BJ (cell line): ENCODE measurements around the gene PCDH17. TPM values are rescaled to one million over a fixed set of nuclear protein-coding genes. Genes with fewer than 3 reads are reported as not detected.

Experiments
- CTCF ChIA-PET: fragments of 350-600 bp; formaldehyde crosslinking; extraction: SDS; loops from one replicate; lab custom pipeline; 2021; ENCODE audit warnings: antibody characterized with exemption, inconsistent platforms; lab: Yijun Ruan, JAX
- POLR2A ChIA-PET: fragments of 300-600 bp; sonication (Branson Sonifier 250); formaldehyde crosslinking; extraction: SDS; loops from one replicate; lab custom pipeline; 2021; ENCODE audit warnings: antibody characterized with exemption; lab: Charles Lee
- DNase-seq: peaks from one replicate; pipeline ENCODE4 v3.0.0-alpha.2; 2011; ENCODE audit warnings: low read depth
- H3K27me3 ChIP-seq: 2 replicates; pipeline ENCODE4 v1.6.0; 2011; ENCODE audit warnings: low read length; ENCODE audit not compliant: control insufficient read depth, insufficient read depth
- H3K36me3 ChIP-seq: 2 replicates; pipeline ENCODE4 v1.5.1; 2011; ENCODE audit warnings: low read length; ENCODE audit not compliant: control insufficient read depth, insufficient read depth
- H3K4me3 ChIP-seq: 2 replicates; pipeline ENCODE4 v1.5.1; 2011; ENCODE audit warnings: low read depth, mild to moderate bottlenecking, control low read depth, low read length
- polyA plus RNA-seq: library from polyadenylated mRNA; depleted of rRNA; stranded (reverse); fragments of >200 nt; gene quantifications from 2 replicates; pipeline ENCODE4 v1.2.3, GENCODE V29; 2011
- TF ChIP-seq, protein P1 (sequence below): IDR thresholded peaks from 2 replicates; pipeline ENCODE4 v1.5.1; 2011; ENCODE audit warnings: low read depth, mild to moderate bottlenecking, control low read depth, inconsistent platforms, low read length, moderate library complexity; ENCODE audit not compliant: insufficient read depth

PCDH17 gene
- polyA plus RNA-seq, 1 experiment = 0.01 TPM

DNA sequence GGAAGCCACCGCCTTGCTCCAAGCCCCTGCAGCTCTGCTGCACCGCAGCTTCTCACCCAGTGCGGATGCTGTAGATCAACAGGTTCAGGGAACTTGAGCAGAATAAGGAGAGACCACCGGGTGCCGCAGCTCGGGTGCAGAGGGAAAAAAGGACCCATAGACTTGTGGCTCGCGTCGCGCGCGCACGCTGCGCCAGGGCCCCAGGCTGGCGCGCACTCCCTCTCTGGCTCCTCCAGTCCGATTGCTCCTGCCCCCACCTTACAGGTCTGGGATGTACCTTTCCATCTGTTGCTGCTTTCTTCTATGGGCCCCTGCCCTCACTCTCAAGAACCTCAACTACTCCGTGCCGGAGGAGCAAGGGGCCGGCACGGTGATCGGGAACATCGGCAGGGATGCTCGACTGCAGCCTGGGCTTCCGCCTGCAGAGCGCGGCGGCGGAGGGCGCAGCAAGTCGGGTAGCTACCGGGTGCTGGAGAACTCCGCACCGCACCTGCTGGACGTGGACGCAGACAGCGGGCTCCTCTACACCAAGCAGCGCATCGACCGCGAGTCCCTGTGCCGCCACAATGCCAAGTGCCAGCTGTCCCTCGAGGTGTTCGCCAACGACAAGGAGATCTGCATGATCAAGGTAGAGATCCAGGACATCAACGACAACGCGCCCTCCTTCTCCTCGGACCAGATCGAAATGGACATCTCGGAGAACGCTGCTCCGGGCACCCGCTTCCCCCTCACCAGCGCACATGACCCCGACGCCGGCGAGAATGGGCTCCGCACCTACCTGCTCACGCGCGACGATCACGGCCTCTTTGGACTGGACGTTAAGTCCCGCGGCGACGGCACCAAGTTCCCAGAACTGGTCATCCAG lies 964 bp downstream of the PCDH17 start:
- TF ChIP-seq, protein P1, sequence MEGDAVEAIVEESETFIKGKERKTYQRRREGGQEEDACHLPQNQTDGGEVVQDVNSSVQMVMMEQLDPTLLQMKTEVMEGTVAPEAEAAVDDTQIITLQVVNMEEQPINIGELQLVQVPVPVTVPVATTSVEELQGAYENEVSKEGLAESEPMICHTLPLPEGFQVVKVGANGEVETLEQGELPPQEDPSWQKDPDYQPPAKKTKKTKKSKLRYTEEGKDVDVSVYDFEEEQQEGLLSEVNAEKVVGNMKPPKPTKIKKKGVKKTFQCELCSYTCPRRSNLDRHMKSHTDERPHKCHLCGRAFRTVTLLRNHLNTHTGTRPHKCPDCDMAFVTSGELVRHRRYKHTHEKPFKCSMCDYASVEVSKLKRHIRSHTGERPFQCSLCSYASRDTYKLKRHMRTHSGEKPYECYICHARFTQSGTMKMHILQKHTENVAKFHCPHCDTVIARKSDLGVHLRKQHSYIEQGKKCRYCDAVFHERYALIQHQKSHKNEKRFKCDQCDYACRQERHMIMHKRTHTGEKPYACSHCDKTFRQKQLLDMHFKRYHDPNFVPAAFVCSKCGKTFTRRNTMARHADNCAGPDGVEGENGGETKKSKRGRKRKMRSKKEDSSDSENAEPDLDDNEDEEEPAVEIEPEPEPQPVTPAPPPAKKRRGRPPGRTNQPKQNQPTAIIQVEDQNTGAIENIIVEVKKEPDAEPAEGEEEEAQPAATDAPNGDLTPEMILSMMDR = no peak
- Histone ChIP-seq H3K4me3 (peak overlapping the region; percentile 38), H3K27me3 (peaks cover 30% of the 10 kb centered on the region), H3K36me3 (no peaks in the 10 kb centered on the region)
- POLR2A ChIA-PET = no interaction called here
- DNase-seq = no peak
- CTCF ChIA-PET = interaction anchor here (1.0 kb wide), 1 partner anchor 8 kb away, joined by 5 read pairs; no protein-coding TSS in a partner anchor

DNA sequence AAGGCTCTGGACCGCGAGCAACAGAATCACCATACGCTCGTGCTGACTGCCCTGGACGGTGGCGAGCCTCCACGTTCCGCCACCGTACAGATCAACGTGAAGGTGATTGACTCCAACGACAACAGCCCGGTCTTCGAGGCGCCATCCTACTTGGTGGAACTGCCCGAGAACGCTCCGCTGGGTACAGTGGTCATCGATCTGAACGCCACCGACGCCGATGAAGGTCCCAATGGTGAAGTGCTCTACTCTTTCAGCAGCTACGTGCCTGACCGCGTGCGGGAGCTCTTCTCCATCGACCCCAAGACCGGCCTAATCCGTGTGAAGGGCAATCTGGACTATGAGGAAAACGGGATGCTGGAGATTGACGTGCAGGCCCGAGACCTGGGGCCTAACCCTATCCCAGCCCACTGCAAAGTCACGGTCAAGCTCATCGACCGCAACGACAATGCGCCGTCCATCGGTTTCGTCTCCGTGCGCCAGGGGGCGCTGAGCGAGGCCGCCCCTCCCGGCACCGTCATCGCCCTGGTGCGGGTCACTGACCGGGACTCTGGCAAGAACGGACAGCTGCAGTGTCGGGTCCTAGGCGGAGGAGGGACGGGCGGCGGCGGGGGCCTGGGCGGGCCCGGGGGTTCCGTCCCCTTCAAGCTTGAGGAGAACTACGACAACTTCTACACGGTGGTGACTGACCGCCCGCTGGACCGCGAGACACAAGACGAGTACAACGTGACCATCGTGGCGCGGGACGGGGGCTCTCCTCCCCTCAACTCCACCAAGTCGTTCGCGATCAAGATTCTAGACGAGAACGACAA lies 1.8 kb downstream of the PCDH17 start:
- POLR2A ChIA-PET = no interaction called here
- DNase-seq = no peak
- Histone ChIP-seq H3K36me3 (no peaks in the 10 kb centered on the region), H3K27me3 (peaks cover 30% of the 10 kb centered on the region), H3K4me3 (no peak overlapping the region)
- TF ChIP-seq, protein P1 = 0 out of 2 replicates have a peak, but pooled peaks have one; percentile 2
- CTCF ChIA-PET = interaction anchor here (1.0 kb wide), 1 partner anchor 9 kb away, joined by 5 read pairs; no protein-coding TSS in a partner anchor

DNA sequence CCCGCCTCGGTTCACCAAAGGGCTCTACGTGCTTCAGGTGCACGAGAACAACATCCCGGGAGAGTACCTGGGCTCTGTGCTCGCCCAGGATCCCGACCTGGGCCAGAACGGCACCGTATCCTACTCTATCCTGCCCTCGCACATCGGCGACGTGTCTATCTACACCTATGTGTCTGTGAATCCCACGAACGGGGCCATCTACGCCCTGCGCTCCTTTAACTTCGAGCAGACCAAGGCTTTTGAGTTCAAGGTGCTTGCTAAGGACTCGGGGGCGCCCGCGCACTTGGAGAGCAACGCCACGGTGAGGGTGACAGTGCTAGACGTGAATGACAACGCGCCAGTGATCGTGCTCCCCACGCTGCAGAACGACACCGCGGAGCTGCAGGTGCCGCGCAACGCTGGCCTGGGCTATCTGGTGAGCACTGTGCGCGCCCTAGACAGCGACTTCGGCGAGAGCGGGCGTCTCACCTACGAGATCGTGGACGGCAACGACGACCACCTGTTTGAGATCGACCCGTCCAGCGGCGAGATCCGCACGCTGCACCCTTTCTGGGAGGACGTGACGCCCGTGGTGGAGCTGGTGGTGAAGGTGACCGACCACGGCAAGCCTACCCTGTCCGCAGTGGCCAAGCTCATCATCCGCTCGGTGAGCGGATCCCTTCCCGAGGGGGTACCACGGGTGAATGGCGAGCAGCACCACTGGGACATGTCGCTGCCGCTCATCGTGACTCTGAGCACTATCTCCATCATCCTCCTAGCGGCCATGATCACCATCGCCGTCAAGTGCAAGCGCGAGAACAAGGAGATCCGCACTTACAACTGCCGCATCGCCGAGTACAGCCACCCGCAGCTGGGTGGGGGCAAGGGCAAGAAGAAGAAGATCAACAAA lies 2.6 kb downstream of the PCDH17 start:
- no peak overlapping the region for H3K4me3 ChIP-seq
- H3K36me3 ChIP-seq = no peaks in the 10 kb centered on the region
- CTCF ChIA-PET = interaction anchor here (1.0 kb wide), 2 partner anchors 9 kb away, joined by 5 read pairs; no protein-coding TSS in a partner anchor
- TF ChIP-seq, protein P1 = no peak
- POLR2A ChIA-PET = no interaction called here
- peaks cover 28% of the 10 kb centered on the region for H3K27me3 ChIP-seq
- DNase-seq = no peak

DNA sequence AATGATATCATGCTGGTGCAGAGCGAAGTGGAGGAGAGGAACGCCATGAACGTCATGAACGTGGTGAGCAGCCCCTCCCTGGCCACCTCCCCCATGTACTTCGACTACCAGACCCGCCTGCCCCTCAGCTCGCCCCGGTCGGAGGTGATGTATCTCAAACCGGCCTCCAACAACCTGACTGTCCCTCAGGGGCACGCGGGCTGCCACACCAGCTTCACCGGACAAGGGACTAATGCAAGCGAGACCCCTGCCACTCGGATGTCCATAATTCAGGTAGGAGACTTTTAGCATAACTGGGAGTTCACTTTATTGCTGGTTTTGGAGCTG lies 3.3 kb downstream of the PCDH17 start:
- peaks cover 25% of the 10 kb centered on the region for H3K27me3 ChIP-seq
- ChIA-PET POLR2A (no interaction called here), CTCF (interaction anchor here (1.0 kb wide), 1 partner anchor 10 kb away, joined by 5 read pairs; no protein-coding TSS in a partner anchor)
- no peak for DNase-seq
- no peak overlapping the region for H3K4me3 ChIP-seq
- TF ChIP-seq, protein P1 = no peak
- no peaks in the 10 kb centered on the region for H3K36me3 ChIP-seq
